HepG2 (cell line): Measurements from ENCODE around the gene REEP2. TPM values are rescaled to one million over a fixed set of nuclear protein-coding genes. Genes with fewer than 3 reads are reported as not detected.
A peak's percentile ranks its signal among the peaks of the same experiment; 100 is the strongest.

Source experiments
- ARNTL ChIP-seq: sonication (generic); formaldehyde crosslinking; IDR thresholded peaks from 2 replicates; pipeline ENCODE4 v1.4.0; 2020; ENCODE audit warnings: mild to moderate bottlenecking, missing genetic modification reagents
- ATF7-NPFF ChIP-seq: sonication (generic); formaldehyde crosslinking; IDR thresholded peaks from 2 replicates; pipeline ENCODE4 v1.8.1; 2023; ENCODE audit warnings: mild to moderate bottlenecking, low read depth, missing genetic modification reagents, moderate library complexity
- CBX5 ChIP-seq: sonication (generic); formaldehyde crosslinking; IDR thresholded peaks from 2 replicates; pipeline ENCODE4 v1.4.0; 2020; ENCODE audit warnings: missing genetic modification reagents, borderline replicate concordance
- JUND ChIP-seq: sonication (generic); formaldehyde crosslinking; IDR thresholded peaks from 2 replicates; pipeline ENCODE4 v1.8.0; 2022; ENCODE audit warnings: mild to moderate bottlenecking, missing genetic modification reagents
- MAZ ChIP-seq, 2 experiments: sonication (generic) in 1 of 2; formaldehyde crosslinking in 1 of 2; IDR thresholded peaks; 2 replicates each; pipeline versions ENCODE4 v1.5.0 to v1.6.1; 2012 to 2020; ENCODE audit warnings: low read depth in 2 of 2, mild to moderate bottlenecking in 2 of 2, borderline replicate concordance in 1 of 2, improper control_type of control experiment in 1 of 2, low read length in 1 of 2, missing genetic modification reagents in 1 of 2, moderate library complexity in 1 of 2
- MTA1 ChIP-seq: sonication (generic); formaldehyde crosslinking; IDR thresholded peaks from 2 replicates; pipeline ENCODE4 v1.4.0; 2020; ENCODE audit warnings: missing genetic modification reagents, mild to moderate bottlenecking, borderline replicate concordance
- PHF8 ChIP-seq: sonication (generic); formaldehyde crosslinking; IDR thresholded peaks from 2 replicates; pipeline ENCODE4 v1.5.0; 2020; ENCODE audit warnings: missing genetic modification reagents
- RFX1 ChIP-seq: fragments of 450-650 bp; IDR thresholded peaks from 2 replicates; pipeline ENCODE4 v1.6.1; 2017
- SRSF4 ChIP-seq: fragments of 200-400 bp; formaldehyde crosslinking; IDR thresholded peaks from one replicate; pipeline ENCODE4 v1.6.1; 2018; ENCODE audit warnings: mild to moderate bottlenecking, low read depth, low read length, moderate library complexity; ENCODE audit not compliant: poor library complexity, severe bottlenecking
- TBL1XR1 ChIP-seq: fragments of 150-350 bp; IDR thresholded peaks from 2 replicates; pipeline ENCODE4 v1.6.1; 2014; ENCODE audit warnings: borderline replicate concordance, low read length; ENCODE audit not compliant: partially characterized antibody
- YEATS2 ChIP-seq: sonication (generic); formaldehyde crosslinking; IDR thresholded peaks from 2 replicates; pipeline ENCODE4 v1.4.0; 2020; ENCODE audit warnings: missing genetic modification reagents, borderline replicate concordance
- ZC3H13 ChIP-seq: sonication (generic); formaldehyde crosslinking; IDR thresholded peaks from 2 replicates; pipeline ENCODE4 v1.8.1; 2023; ENCODE audit warnings: mild to moderate bottlenecking, missing genetic modification reagents, moderate library complexity
- ZFP37 ChIP-seq: sonication (generic); formaldehyde crosslinking; IDR thresholded peaks from 2 replicates; pipeline ENCODE4 v1.4.0; 2020; ENCODE audit warnings: missing genetic modification reagents, borderline replicate concordance
- ZNF224 ChIP-seq: sonication (generic); formaldehyde crosslinking; IDR thresholded peaks from 2 replicates; pipeline ENCODE4 v1.5.0; 2020; ENCODE audit warnings: mild to moderate bottlenecking, missing genetic modification reagents
- ZNF230 ChIP-seq: sonication (generic); formaldehyde crosslinking; IDR thresholded peaks from 2 replicates; pipeline ENCODE4 v1.4.0; 2020; ENCODE audit warnings: mild to moderate bottlenecking, missing genetic modification reagents
- ZNF441 ChIP-seq: sonication (generic); formaldehyde crosslinking; IDR thresholded peaks from 2 replicates; pipeline ENCODE4 v1.7.0; 2021; ENCODE audit warnings: missing genetic modification reagents, borderline replicate concordance
- ZNF564 ChIP-seq: sonication (generic); formaldehyde crosslinking; IDR thresholded peaks from 2 replicates; pipeline ENCODE4 v1.8.1; 2023; ENCODE audit warnings: mild to moderate bottlenecking, missing genetic modification reagents
- ZNF766 ChIP-seq: sonication (generic); formaldehyde crosslinking; IDR thresholded peaks from 2 replicates; pipeline ENCODE4 v1.5.0; 2020; ENCODE audit warnings: missing genetic modification reagents, borderline replicate concordance
- ZSCAN21 ChIP-seq: sonication (generic); formaldehyde crosslinking; IDR thresholded peaks from 2 replicates; pipeline ENCODE4 v1.8.0; 2022; ENCODE audit warnings: mild to moderate bottlenecking, missing genetic modification reagents, moderate library complexity, borderline replicate concordance
- polyA plus RNA-seq, 8 experiments: library from polyadenylated mRNA; depleted of rRNA in 3 of 8; stranded (reverse) in 7 of 8; unstranded in 1 of 8; fragments of >200 nt; fragmentation: Illumina TruSeq in 4 of 8; extraction: Trizol in 4 of 8; gene quantifications; 2 replicates each; pipeline versions ENCODE4 v1.2.1 to v1.2.3, GENCODE V29; 2011 to 2016; ENCODE audit warnings: low read depth in 4 of 8, missing spikeins in 1 of 8, mixed read lengths in 1 of 8; ENCODE audit not compliant: insufficient read depth in 1 of 8
- total RNA-seq, 5 experiments: library from RNA; depleted of rRNA; stranded (reverse); fragments of >200 nt; fragmentation: Illumina TruSeq; extraction: Trizol; gene quantifications; 2 replicates each; pipeline ENCODE4 v1.2.3, GENCODE V29; 2016; ENCODE audit warnings: low read depth in 1 of 5
- TF ChIP-seq, protein P1 (sequence below): sonication (generic); formaldehyde crosslinking; IDR thresholded peaks from 2 replicates; pipeline ENCODE4 v1.4.0; 2020; ENCODE audit warnings: low read depth, mild to moderate bottlenecking, missing genetic modification reagents
- TF ChIP-seq, protein P2 (sequence below): sonication (generic); formaldehyde crosslinking; IDR thresholded peaks from 2 replicates; pipeline ENCODE4 v1.4.0; 2020; ENCODE audit warnings: missing genetic modification reagents, borderline replicate concordance
- TF ChIP-seq, protein P3 (sequence below): sonication (generic); formaldehyde crosslinking; IDR thresholded peaks from 2 replicates; pipeline ENCODE4 v1.5.0; 2020; ENCODE audit warnings: missing genetic modification reagents

Gene REEP2
- total and polyA plus RNA-seq, 2 of the 13 experiments (the other 11 are each of a cell fraction or from before 2014, with no cell fraction given) = 5.3 to 7.8 TPM

DNA sequence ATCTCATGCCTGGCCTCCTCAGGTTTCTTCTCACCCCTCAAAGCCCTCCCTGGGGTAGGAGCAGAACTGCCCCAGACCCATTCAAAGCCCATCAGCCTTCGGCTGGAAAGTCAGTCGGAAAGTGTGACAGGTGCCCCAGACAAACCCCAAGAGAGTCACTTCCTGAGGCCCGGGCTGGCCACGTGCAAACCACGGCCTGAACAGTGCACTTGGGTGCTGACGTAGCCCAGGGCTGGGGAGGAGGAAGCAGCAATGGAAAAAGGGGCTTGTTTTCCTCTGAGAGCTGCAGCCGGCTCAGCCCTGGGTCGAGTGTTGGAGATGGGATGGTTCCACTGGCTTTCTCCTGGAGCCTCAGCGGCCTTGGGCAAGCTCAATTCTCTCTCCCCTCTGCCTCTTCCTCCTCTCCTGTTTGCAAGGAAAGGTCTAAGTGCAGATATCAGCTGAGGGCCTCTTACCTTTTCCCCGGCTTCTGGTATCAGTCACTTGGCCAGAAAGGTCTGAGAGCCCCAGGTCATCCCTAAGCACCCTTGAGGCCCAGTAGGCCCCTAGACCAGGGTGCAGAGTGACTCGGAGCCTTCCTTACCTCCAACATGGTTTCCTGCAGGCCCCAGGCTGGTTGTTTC lies 20.6 kb downstream of the REEP2 start (continued):
- TF ChIP-seq, protein P1, sequence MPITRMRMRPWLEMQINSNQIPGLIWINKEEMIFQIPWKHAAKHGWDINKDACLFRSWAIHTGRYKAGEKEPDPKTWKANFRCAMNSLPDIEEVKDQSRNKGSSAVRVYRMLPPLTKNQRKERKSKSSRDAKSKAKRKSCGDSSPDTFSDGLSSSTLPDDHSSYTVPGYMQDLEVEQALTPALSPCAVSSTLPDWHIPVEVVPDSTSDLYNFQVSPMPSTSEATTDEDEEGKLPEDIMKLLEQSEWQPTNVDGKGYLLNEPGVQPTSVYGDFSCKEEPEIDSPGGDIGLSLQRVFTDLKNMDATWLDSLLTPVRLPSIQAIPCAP (CRISPR knock-in tag) = 0 out of 2 replicates have a peak, but pooled peaks have one; percentile 53
- TF ChIP-seq SRSF4 (no peak), ZC3H13 (no peak), ZNF564 (CRISPR knock-in tag) (no peak), ZNF224 (CRISPR knock-in tag) (no peak), ARNTL (peak; percentile 76), CBX5 (CRISPR knock-in tag) (peak; percentile 51; the same call in 1 of the 2 replicates), ZNF230 (CRISPR knock-in tag) (no peak; the same call in 1 of the 2 replicates), YEATS2 (CRISPR knock-in tag) (no peak; the same call in 1 of the 2 replicates), RFX1 (no peak), JUND (CRISPR knock-in tag) (peak; percentile 43; the same call in 1 of the 2 replicates), TBL1XR1 (no peak), ZNF766 (CRISPR knock-in tag) (peak; percentile 52; the same call in 1 of the 2 replicates), PHF8 (CRISPR knock-in tag) (peak; percentile 28; the same call in 1 of the 2 replicates), ATF7-NPFF (CRISPR knock-in tag) (peak; percentile 47; the same call in 1 of the 2 replicates), MTA1 (CRISPR knock-in tag) (no peak; the same call in 1 of the 2 replicates), ZNF441 (CRISPR knock-in tag) (peak; percentile 88), ZFP37 (CRISPR knock-in tag) (peak; percentile 96), MAZ (IDR thresholded peaks at IDR 0.05; ENCODE audit: borderline replicate concordance, low read depth, low read length) (no peak), MAZ (CRISPR knock-in tag; IDR thresholded peaks at IDR 0.05; ENCODE audit: low read depth) (peak; percentile 62; the same call in 1 of the 2 replicates), ZSCAN21 (CRISPR knock-in tag) (peak; percentile 69; the same call in 1 of the 2 replicates)
- TF ChIP-seq, protein P2, sequence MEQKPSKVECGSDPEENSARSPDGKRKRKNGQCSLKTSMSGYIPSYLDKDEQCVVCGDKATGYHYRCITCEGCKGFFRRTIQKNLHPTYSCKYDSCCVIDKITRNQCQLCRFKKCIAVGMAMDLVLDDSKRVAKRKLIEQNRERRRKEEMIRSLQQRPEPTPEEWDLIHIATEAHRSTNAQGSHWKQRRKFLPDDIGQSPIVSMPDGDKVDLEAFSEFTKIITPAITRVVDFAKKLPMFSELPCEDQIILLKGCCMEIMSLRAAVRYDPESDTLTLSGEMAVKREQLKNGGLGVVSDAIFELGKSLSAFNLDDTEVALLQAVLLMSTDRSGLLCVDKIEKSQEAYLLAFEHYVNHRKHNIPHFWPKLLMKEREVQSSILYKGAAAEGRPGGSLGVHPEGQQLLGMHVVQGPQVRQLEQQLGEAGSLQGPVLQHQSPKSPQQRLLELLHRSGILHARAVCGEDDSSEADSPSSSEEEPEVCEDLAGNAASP = 0 out of 2 replicates have a peak, but pooled peaks have one; percentile 37
- TF ChIP-seq, protein P3, sequence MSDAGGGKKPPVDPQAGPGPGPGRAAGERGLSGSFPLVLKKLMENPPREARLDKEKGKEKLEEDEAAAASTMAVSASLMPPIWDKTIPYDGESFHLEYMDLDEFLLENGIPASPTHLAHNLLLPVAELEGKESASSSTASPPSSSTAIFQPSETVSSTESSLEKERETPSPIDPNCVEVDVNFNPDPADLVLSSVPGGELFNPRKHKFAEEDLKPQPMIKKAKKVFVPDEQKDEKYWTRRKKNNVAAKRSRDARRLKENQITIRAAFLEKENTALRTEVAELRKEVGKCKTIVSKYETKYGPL (CRISPR knock-in tag) = peak; percentile 19; the same call in 1 of the 2 replicates
